ENCODE measurements around the gene IL32.

The IL32 gene

GRCh38 chr16:3062553-3062952 lies 2.9 kb upstream of the IL32 start:
- Histone ChIP-seq H3K79me2 (ENCODE audit: insufficient read depth, low read length) (no peaks in the 10 kb centered on the region), H3K9me2 (ENCODE audit: low read depth, low read length) (no peaks in the 10 kb centered on the region), H4K20me1 (ENCODE audit: insufficient read depth, low read length) (no peaks in the 10 kb centered on the region), H3K9me3 (ENCODE audit: low read length) (no peaks in the 10 kb centered on the region), H2AFZ (ENCODE audit: low read length) (no peak overlapping the region), H3K27ac (ENCODE audit: low read depth, low read length, poor library complexity, severe bottlenecking) (no peak overlapping the region), H3K4me3 (ENCODE audit: low read depth, low read length, poor library complexity, severe bottlenecking) (no peak overlapping the region), H3K4me1 (ENCODE audit: insufficient read depth, low read length, severe bottlenecking) (peaks cover 10% of the 10 kb centered on the region), H3K9ac (ENCODE audit: low read length) (no peak overlapping the region), H3K36me3 (ENCODE audit: insufficient read depth, low read length) (no peaks in the 10 kb centered on the region), H3F3A (ENCODE audit: insufficient read depth, low read length) (no peaks in the 10 kb centered on the region), H3K4me2 (ENCODE audit: low read length) (no peak overlapping the region), H3K27me3 (ENCODE audit: insufficient read depth, low read length) (no peaks in the 10 kb centered on the region; the same call in 1 of the 2 replicates)
- TF ChIP-seq EZH2 (IDR thresholded peaks at IDR 0.05; ENCODE audit: borderline replicate concordance, low read length) (no peak), CTCF (IDR thresholded peaks at IDR 0.05; ENCODE audit: low read length) (no peak)

- Histone ChIP-seq H3K36me3 (ENCODE audit: insufficient read depth, low read length) (no peaks in the 10 kb centered on the region), H3F3A (ENCODE audit: insufficient read depth, low read length) (no peaks in the 10 kb centered on the region), H3K9me2 (ENCODE audit: low read depth, low read length) (no peaks in the 10 kb centered on the region), H3K9me3 (ENCODE audit: low read length) (no peaks in the 10 kb centered on the region), H2AFZ (ENCODE audit: low read length) (no peak overlapping the region), H3K27me3 (ENCODE audit: insufficient read depth, low read length) (no peaks in the 10 kb centered on the region; the same call in 1 of the 2 replicates), H3K4me2 (ENCODE audit: low read length) (no peak overlapping the region), H3K4me1 (ENCODE audit: insufficient read depth, low read length, severe bottlenecking) (peaks cover 5% of the 10 kb centered on the region), H3K4me3 (ENCODE audit: low read depth, low read length, poor library complexity, severe bottlenecking) (no peak overlapping the region), H3K79me2 (ENCODE audit: insufficient read depth, low read length) (no peaks in the 10 kb centered on the region), H3K27ac (ENCODE audit: low read depth, low read length, poor library complexity, severe bottlenecking) (no peak overlapping the region), H4K20me1 (ENCODE audit: insufficient read depth, low read length) (no peaks in the 10 kb centered on the region), H3K9ac (ENCODE audit: low read length) (no peak overlapping the region)
- TF ChIP-seq EZH2 (IDR thresholded peaks at IDR 0.05; ENCODE audit: borderline replicate concordance, low read length), result no peak
- no peak for TF ChIP-seq CTCF (IDR thresholded peaks at IDR 0.05; ENCODE audit: low read length)
Measured at GRCh38 chr16:3063625-3064386, 1.6 kb upstream of the IL32 start.

- Histone ChIP-seq H3K9me2 (ENCODE audit: low read depth, low read length) (no peaks in the 10 kb centered on the region), H3F3A (ENCODE audit: insufficient read depth, low read length) (no peaks in the 10 kb centered on the region), H3K79me2 (ENCODE audit: insufficient read depth, low read length) (no peaks in the 10 kb centered on the region), H3K4me2 (ENCODE audit: low read length) (no peak overlapping the region), H3K9me3 (ENCODE audit: low read length) (no peaks in the 10 kb centered on the region), H3K4me1 (ENCODE audit: insufficient read depth, low read length, severe bottlenecking) (no peaks in the 10 kb centered on the region), H2AFZ (ENCODE audit: low read length) (no peak overlapping the region), H4K20me1 (ENCODE audit: insufficient read depth, low read length) (no peaks in the 10 kb centered on the region), H3K4me3 (ENCODE audit: low read depth, low read length, poor library complexity, severe bottlenecking) (no peak overlapping the region), H3K9ac (ENCODE audit: low read length) (no peak overlapping the region), H3K27ac (ENCODE audit: low read depth, low read length, poor library complexity, severe bottlenecking) (no peak overlapping the region), H3K27me3 (ENCODE audit: insufficient read depth, low read length) (no peaks in the 10 kb centered on the region; the same call in 1 of the 2 replicates), H3K36me3 (ENCODE audit: insufficient read depth, low read length) (no peaks in the 10 kb centered on the region; the same call in 1 of the 2 replicates)
- TF ChIP-seq EZH2 (IDR thresholded peaks at IDR 0.05; ENCODE audit: borderline replicate concordance, low read length), result no peak
- no peak for TF ChIP-seq CTCF (IDR thresholded peaks at IDR 0.05; ENCODE audit: low read length)
Measured at GRCh38 chr16:3065742-3066439, 451 bp downstream of the IL32 start.
